H1 (cell line): Measurements from ENCODE around the gene CENPP.

Source experiments
- ATF2 ChIP-seq: IDR thresholded peaks from 2 replicates; pipeline ENCODE4 v1.6.1; 2012; ENCODE audit warnings: low read length, inconsistent platforms
- EZH2 ChIP-seq: fragments of 200-600 bp; sonication (generic); IDR thresholded peaks from 2 replicates; pipeline ENCODE4 v1.7.1; 2012; ENCODE audit warnings: low read depth, mild to moderate bottlenecking, moderate library complexity, low read length, inconsistent platforms; ENCODE audit not compliant: severe bottlenecking
- GABPA ChIP-seq: IDR thresholded peaks from 2 replicates; pipeline ENCODE4 v1.6.1; 2011; ENCODE audit warnings: mild to moderate bottlenecking, low read length, moderate library complexity, borderline replicate concordance; ENCODE audit not compliant: insufficient read depth
- GTF2F1 ChIP-seq: IDR thresholded peaks from 2 replicates; pipeline ENCODE4 v1.6.1; 2012; ENCODE audit warnings: low read depth, low read length, improper control_type of control experiment, borderline replicate concordance
- HDAC2 ChIP-seq, 2 experiments: fragments of 300-600 bp in 1 of 2; sonication (generic) in 1 of 2; IDR thresholded peaks; 2 replicates each; pipeline ENCODE4 v1.6.1; 2011 to 2012; ENCODE audit warnings: low read depth in 2 of 2, low read length in 2 of 2, mild to moderate bottlenecking in 2 of 2, moderate library complexity in 2 of 2, borderline replicate concordance in 1 of 2, inconsistent platforms in 1 of 2
- POLR2A ChIP-seq, 2 experiments: IDR thresholded peaks; 1 replicate in 1 of 2; 2 replicates in 1 of 2; pipeline ENCODE4 v1.6.1; 2011; ENCODE audit warnings: low read depth in 2 of 2, low read length in 2 of 2, mild to moderate bottlenecking in 2 of 2; ENCODE audit errors: control extremely low read depth in 1 of 2
- SP2 ChIP-seq: IDR thresholded peaks from 2 replicates; pipeline ENCODE4 v1.6.1; 2012; ENCODE audit warnings: mild to moderate bottlenecking, low read length, inconsistent platforms
- TEAD4 ChIP-seq: IDR thresholded peaks from 2 replicates; pipeline ENCODE4 v1.6.1; 2012; ENCODE audit warnings: low read depth, low read length, inconsistent platforms, mixed read lengths
- YY1 ChIP-seq: IDR thresholded peaks from 2 replicates; pipeline ENCODE4 v1.6.1; 2011; ENCODE audit warnings: low read depth, mild to moderate bottlenecking, low read length
- TF ChIP-seq, protein P1 (sequence below), 3 experiments: IDR thresholded peaks; 1 replicate in 2 of 3; 2 replicates in 1 of 3; pipeline versions ENCODE4 v1.5.1 to v1.6.1; 2011; ENCODE audit warnings: low read length in 3 of 3, mild to moderate bottlenecking in 3 of 3, inconsistent platforms in 2 of 3, low read depth in 1 of 3, moderate library complexity in 1 of 3; ENCODE audit not compliant: insufficient read depth in 1 of 3; ENCODE audit errors: control extremely low read depth in 1 of 3
- TF ChIP-seq, protein P2 (sequence below): IDR thresholded peaks from 2 replicates; pipeline ENCODE4 v1.6.1; 2011; ENCODE audit warnings: low read depth, mild to moderate bottlenecking, low read length; ENCODE audit not compliant: insufficient read depth

GRCh38 chr9:92639124-92639523, 313.4 kb downstream of the CENPP start:
- TF ChIP-seq SP2: no peak
- TF ChIP-seq EZH2: no peak
- TF ChIP-seq, protein P1, sequence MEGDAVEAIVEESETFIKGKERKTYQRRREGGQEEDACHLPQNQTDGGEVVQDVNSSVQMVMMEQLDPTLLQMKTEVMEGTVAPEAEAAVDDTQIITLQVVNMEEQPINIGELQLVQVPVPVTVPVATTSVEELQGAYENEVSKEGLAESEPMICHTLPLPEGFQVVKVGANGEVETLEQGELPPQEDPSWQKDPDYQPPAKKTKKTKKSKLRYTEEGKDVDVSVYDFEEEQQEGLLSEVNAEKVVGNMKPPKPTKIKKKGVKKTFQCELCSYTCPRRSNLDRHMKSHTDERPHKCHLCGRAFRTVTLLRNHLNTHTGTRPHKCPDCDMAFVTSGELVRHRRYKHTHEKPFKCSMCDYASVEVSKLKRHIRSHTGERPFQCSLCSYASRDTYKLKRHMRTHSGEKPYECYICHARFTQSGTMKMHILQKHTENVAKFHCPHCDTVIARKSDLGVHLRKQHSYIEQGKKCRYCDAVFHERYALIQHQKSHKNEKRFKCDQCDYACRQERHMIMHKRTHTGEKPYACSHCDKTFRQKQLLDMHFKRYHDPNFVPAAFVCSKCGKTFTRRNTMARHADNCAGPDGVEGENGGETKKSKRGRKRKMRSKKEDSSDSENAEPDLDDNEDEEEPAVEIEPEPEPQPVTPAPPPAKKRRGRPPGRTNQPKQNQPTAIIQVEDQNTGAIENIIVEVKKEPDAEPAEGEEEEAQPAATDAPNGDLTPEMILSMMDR (IDR thresholded peaks at IDR 0.05; ENCODE audit: control extremely low read depth in 1 of 3, insufficient read depth in 1 of 3, low read depth in 1 of 3, low read length in 3 of 3): no peak
- no peak for TF ChIP-seq HDAC2 (IDR thresholded peaks at IDR 0.05; ENCODE audit: borderline replicate concordance in 1 of 2, low read depth in 2 of 2, low read length in 2 of 2)
- TF ChIP-seq, protein P2, sequence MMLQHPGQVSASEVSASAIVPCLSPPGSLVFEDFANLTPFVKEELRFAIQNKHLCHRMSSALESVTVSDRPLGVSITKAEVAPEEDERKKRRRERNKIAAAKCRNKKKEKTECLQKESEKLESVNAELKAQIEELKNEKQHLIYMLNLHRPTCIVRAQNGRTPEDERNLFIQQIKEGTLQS: no peak
- TF ChIP-seq POLR2A (IDR thresholded peaks at IDR 0.05; ENCODE audit: control extremely low read depth in 1 of 2, low read depth in 2 of 2, low read length in 2 of 2): no peak
- no peak for TF ChIP-seq ATF2
- no peak for TF ChIP-seq GTF2F1
- TF ChIP-seq TEAD4: no peak
- no peak for TF ChIP-seq YY1
- no peak for TF ChIP-seq GABPA
